ENCODE data around the gene PRKAG2.
"Not testable (repeated sequence)": the region's sequence is repeated elsewhere in the genome, so short reads cannot be mapped to it uniquely, and the experiment has no call there.

Gene PRKAG2

GRCh38 chr7:151907115-151907514 lies 30.2 kb upstream of the PRKAG2 start:
- H3K27me3 Mint-ChIP-seq (ENCODE audit: low read depth) = peaks cover 20% of the 10 kb centered on the region
- DNase-seq (ENCODE audit: low spot score); H3K4me1 Mint-ChIP-seq (ENCODE audit: low read depth); H3K9me3 Mint-ChIP-seq; H3K36me3 Mint-ChIP-seq (ENCODE audit: low read depth); H3K4me3 Mint-ChIP-seq; H3K27ac Mint-ChIP-seq: not testable (repeated sequence)

- Mint-ChIP-seq H3K4me1 (ENCODE audit: low read depth) (no peaks in the 10 kb centered on the region), H3K36me3 (ENCODE audit: low read depth) (no peaks in the 10 kb centered on the region), H3K27ac (no peak overlapping the region), H3K9me3 (no peaks in the 10 kb centered on the region), H3K27me3 (ENCODE audit: low read depth) (peaks cover 18% of the 10 kb centered on the region), H3K4me3 (no peak overlapping the region)
- DNase-seq (ENCODE audit: low spot score) = no peak
Measured at GRCh38 chr7:151905766-151906165, 28.9 kb upstream of the PRKAG2 start.

DNA sequence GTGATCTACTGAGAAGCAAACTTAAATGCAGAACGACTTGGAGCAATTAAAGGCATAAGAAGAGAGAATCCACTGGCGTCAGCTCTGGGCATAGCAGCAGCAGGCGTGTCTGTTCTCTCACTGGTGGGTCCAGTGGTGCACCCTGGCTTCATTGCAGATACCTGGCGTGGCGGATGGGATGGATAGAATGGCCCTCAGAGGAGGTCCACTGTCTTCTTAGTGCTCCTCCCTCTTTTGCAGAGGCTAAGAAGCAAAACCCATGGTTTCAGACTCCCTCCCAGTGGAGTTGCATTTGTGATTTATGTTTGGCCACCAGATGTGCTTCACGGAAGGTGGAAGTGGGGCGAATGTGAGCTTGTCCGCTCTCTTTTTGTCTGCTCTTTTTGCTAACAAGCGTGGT lies 28.4 kb upstream of the PRKAG2 start:
- H3K27me3 Mint-ChIP-seq (ENCODE audit: low read depth) = peaks cover 18% of the 10 kb centered on the region
- H3K4me1 Mint-ChIP-seq (ENCODE audit: low read depth) = no peaks in the 10 kb centered on the region
- no peak for DNase-seq (ENCODE audit: low spot score)
- no peak overlapping the region for H3K27ac Mint-ChIP-seq
- H3K4me3 Mint-ChIP-seq = no peak overlapping the region
- no peaks in the 10 kb centered on the region for H3K36me3 Mint-ChIP-seq (ENCODE audit: low read depth)
- no peaks in the 10 kb centered on the region for H3K9me3 Mint-ChIP-seq

- H3K9me3 Mint-ChIP-seq = no peaks in the 10 kb centered on the region
- H3K27me3 Mint-ChIP-seq (ENCODE audit: low read depth) = peaks cover 18% of the 10 kb centered on the region
- no peaks in the 10 kb centered on the region for H3K36me3 Mint-ChIP-seq (ENCODE audit: low read depth)
- no peak overlapping the region for H3K27ac Mint-ChIP-seq
- H3K4me1 Mint-ChIP-seq (ENCODE audit: low read depth) = no peaks in the 10 kb centered on the region
- no peak overlapping the region for H3K4me3 Mint-ChIP-seq
- DNase-seq (ENCODE audit: low spot score) = no peak
Measured at GRCh38 chr7:151904270-151904669, 27.4 kb upstream of the PRKAG2 start.

- Mint-ChIP-seq H3K36me3 (ENCODE audit: low read depth) (no peaks in the 10 kb centered on the region), H3K27ac (no peak overlapping the region), H3K9me3 (no peaks in the 10 kb centered on the region), H3K4me3 (no peak overlapping the region), H3K4me1 (ENCODE audit: low read depth) (no peaks in the 10 kb centered on the region), H3K27me3 (ENCODE audit: low read depth) (peaks cover 14% of the 10 kb centered on the region)
- no peak for DNase-seq (ENCODE audit: low spot score)
Measured at GRCh38 chr7:151903249-151904032, 26.5 kb upstream of the PRKAG2 start.

- Mint-ChIP-seq H3K4me3 (no peak overlapping the region), H3K36me3 (ENCODE audit: low read depth) (no peaks in the 10 kb centered on the region), H3K27me3 (ENCODE audit: low read depth) (peaks cover 14% of the 10 kb centered on the region), H3K4me1 (ENCODE audit: low read depth) (no peaks in the 10 kb centered on the region), H3K27ac (no peak overlapping the region), H3K9me3 (no peaks in the 10 kb centered on the region)
- DNase-seq (ENCODE audit: low spot score) = no peak
Measured at GRCh38 chr7:151902311-151902710, 25.4 kb upstream of the PRKAG2 start.

- Mint-ChIP-seq H3K27ac (no peak overlapping the region), H3K4me1 (ENCODE audit: low read depth) (no peaks in the 10 kb centered on the region), H3K9me3 (no peaks in the 10 kb centered on the region), H3K4me3 (no peak overlapping the region), H3K27me3 (ENCODE audit: low read depth) (peaks cover 11% of the 10 kb centered on the region), H3K36me3 (ENCODE audit: low read depth) (no peaks in the 10 kb centered on the region)
- DNase-seq (ENCODE audit: low spot score) = no peak
Measured at GRCh38 chr7:151901828-151902227, 24.9 kb upstream of the PRKAG2 start.

GRCh38 chr7:151900986-151901621 lies 24.2 kb upstream of the PRKAG2 start:
- Mint-ChIP-seq H3K27me3 (ENCODE audit: low read depth) (peaks cover 8% of the 10 kb centered on the region), H3K4me1 (ENCODE audit: low read depth) (no peaks in the 10 kb centered on the region), H3K36me3 (ENCODE audit: low read depth) (no peaks in the 10 kb centered on the region), H3K4me3 (no peak overlapping the region), H3K27ac (no peak overlapping the region), H3K9me3 (no peaks in the 10 kb centered on the region)
- DNase-seq (ENCODE audit: low spot score) = no peak

- Mint-ChIP-seq H3K27me3 (ENCODE audit: low read depth) (peaks cover 5% of the 10 kb centered on the region), H3K4me3 (no peak overlapping the region), H3K9me3 (no peaks in the 10 kb centered on the region), H3K36me3 (ENCODE audit: low read depth) (no peaks in the 10 kb centered on the region), H3K27ac (no peak overlapping the region), H3K4me1 (ENCODE audit: low read depth) (no peaks in the 10 kb centered on the region)
- DNase-seq (ENCODE audit: low spot score) = no peak
Measured at GRCh38 chr7:151900591-151900985, 23.7 kb upstream of the PRKAG2 start.

DNA sequence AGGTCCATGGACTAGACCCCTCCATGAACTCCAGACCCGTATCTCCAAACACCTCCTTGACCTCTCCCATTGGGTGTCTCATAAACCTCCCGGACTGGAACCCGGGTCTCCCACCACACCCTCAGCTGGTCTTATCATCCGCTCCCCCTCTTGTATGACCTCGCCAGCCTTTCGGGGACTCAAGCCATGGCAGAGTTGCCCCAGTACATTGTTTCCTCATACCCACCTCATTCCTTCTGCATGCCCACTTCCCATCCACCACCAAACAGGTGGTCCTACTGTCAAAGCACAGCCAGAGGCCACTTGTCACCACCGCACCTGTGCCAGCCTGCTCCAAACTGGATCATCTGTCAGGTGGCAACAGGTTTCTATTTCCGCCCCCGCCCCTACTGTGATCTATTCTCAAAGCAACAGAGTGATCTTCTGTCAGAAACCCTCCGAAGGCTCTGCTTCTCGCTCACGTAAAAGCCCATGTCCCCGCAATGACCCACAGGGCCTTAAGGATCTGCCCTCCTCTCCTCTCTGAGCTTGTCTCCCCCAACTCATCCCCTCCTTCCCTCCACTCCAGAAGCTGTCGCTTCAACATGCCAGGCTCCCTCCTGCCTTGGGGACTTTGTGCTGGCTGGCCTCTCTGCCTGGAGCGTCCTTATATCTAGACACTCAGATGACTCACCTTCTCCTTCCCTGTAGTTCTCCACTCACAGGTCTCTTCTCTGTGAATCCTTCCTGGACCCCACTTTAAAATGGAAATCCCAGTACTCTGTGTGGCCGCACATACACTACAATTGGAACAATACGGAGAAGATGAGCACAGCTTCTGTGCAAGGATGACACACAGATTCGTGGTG lies 22.8 kb upstream of the PRKAG2 start:
- Mint-ChIP-seq H3K36me3 (ENCODE audit: low read depth) (no peaks in the 10 kb centered on the region), H3K9me3 (no peaks in the 10 kb centered on the region), H3K27ac (no peak overlapping the region), H3K4me1 (ENCODE audit: low read depth) (no peaks in the 10 kb centered on the region), H3K4me3 (no peak overlapping the region), H3K27me3 (ENCODE audit: low read depth) (no peaks in the 10 kb centered on the region)
- DNase-seq (ENCODE audit: low spot score) = no peak

GRCh38 chr7:151897951-151898686 lies 21.2 kb upstream of the PRKAG2 start:
- no peak overlapping the region for H3K4me3 Mint-ChIP-seq

DNA sequence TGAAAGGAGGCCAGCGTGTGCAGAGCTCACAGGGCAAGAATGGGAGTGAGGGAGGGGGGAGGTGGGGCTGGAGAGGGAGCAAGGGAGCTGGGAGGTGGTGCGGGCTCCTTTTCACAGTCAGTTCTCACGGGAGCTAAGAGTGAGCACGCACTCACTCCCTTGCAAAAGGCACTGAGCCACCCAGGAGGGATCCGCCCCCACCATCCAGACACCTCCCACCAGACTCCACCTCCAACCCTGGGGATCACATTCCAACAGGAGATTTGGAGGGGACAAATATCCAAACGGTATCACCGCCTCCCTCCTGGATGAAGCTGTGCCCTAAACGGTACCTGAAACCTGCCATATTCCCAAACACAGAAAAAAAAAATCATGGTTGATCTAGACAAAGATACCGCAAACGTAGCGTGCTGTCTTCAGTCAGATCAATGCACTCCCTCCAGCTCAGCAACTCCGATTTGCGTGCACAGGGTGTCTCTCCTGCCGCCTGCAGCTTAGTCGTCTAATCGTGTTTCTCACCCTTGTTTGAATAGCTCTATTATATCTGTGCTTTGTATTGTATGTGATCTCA lies 20.3 kb upstream of the PRKAG2 start:
- Mint-ChIP-seq H3K27me3 (ENCODE audit: low read depth) (no peaks in the 10 kb centered on the region), H3K27ac (no peak overlapping the region), H3K4me1 (ENCODE audit: low read depth) (no peaks in the 10 kb centered on the region), H3K36me3 (ENCODE audit: low read depth) (no peaks in the 10 kb centered on the region), H3K4me3 (no peak overlapping the region), H3K9me3 (no peaks in the 10 kb centered on the region)
- no peak for DNase-seq (ENCODE audit: low spot score)

More at GRCh38 chr7:151897951-151898686, 21.2 kb upstream of the PRKAG2 start:
- DNase-seq (ENCODE audit: low spot score) = no peak
- H3K9me3 Mint-ChIP-seq = no peaks in the 10 kb centered on the region
- no peaks in the 10 kb centered on the region for H3K36me3 Mint-ChIP-seq (ENCODE audit: low read depth)
- H3K4me1 Mint-ChIP-seq (ENCODE audit: low read depth) = no peaks in the 10 kb centered on the region
- no peak overlapping the region for H3K27ac Mint-ChIP-seq
- H3K27me3 Mint-ChIP-seq (ENCODE audit: low read depth) = no peaks in the 10 kb centered on the region

DNA sequence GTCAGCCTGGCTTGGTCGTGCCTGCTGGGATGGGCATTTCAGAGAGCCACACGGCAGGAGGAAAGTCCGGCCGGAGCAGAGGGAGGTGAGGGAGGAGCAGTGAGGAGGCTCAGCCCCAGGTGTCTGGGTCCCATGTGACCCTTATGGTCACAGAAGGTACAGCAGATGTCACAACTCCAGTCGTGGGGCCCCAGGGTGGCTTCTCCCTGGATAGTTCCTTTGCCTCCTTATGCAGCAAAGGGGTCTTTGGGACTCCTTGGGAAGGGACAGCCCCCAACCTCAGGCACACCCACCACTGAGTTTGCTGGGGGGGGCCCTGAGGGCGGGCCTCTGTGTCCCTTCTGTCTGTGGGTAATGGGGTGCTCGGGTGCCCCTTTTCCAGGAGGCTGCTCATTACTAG lies 19.6 kb upstream of the PRKAG2 start:
- no peaks in the 10 kb centered on the region for H3K9me3 Mint-ChIP-seq
- H3K4me3 Mint-ChIP-seq = no peak overlapping the region
- no peaks in the 10 kb centered on the region for H3K4me1 Mint-ChIP-seq (ENCODE audit: low read depth)
- no peak for DNase-seq (ENCODE audit: low spot score)
- H3K27ac Mint-ChIP-seq = no peak overlapping the region
- H3K27me3 Mint-ChIP-seq (ENCODE audit: low read depth) = no peaks in the 10 kb centered on the region
- H3K36me3 Mint-ChIP-seq (ENCODE audit: low read depth) = no peaks in the 10 kb centered on the region

Measured in T-helper 2 cell treated with Interferon-gamma antibody and Interleukin-4, amounts not matched to agents 5 μg/mL and 100 μg/mL, for 36 hours (primary cell).